ENCODE measurements around the gene GAS7.

DNA sequence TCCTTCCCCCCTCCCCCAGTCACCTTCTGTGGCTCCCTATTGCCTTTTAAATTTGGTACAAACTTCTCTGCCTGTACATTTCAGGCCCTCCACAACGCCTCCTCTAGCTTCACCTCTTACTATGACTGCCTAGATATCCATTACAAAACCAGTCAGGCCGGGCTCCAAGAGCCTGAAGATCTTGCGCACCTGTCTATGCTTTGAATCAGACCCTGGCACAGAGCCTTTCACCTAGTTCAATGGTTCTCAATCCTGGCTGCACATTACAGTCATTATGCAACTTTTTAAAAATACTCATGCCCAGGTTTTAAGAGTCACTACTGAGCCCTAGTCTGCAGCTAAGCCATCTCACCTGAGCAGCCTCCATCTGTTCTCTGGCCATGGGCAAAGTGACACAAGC lies 1.6 kb upstream of the GAS7 start:
- TF ChIP-seq POLR2A (IDR thresholded peaks at IDR 0.05) = no peak
- TF ChIP-seq, protein P1, sequence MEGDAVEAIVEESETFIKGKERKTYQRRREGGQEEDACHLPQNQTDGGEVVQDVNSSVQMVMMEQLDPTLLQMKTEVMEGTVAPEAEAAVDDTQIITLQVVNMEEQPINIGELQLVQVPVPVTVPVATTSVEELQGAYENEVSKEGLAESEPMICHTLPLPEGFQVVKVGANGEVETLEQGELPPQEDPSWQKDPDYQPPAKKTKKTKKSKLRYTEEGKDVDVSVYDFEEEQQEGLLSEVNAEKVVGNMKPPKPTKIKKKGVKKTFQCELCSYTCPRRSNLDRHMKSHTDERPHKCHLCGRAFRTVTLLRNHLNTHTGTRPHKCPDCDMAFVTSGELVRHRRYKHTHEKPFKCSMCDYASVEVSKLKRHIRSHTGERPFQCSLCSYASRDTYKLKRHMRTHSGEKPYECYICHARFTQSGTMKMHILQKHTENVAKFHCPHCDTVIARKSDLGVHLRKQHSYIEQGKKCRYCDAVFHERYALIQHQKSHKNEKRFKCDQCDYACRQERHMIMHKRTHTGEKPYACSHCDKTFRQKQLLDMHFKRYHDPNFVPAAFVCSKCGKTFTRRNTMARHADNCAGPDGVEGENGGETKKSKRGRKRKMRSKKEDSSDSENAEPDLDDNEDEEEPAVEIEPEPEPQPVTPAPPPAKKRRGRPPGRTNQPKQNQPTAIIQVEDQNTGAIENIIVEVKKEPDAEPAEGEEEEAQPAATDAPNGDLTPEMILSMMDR (IDR thresholded peaks at IDR 0.05) = no peak
